GM18519 (cell line): ENCODE results near the gene TNC.

Experiments
- ATAC-seq: cut with Tn5 transposase; IDR thresholded peaks from one replicate; pipeline ENCODE4 v1.9.1; 2021; ENCODE audit warnings: mild to moderate bottlenecking, moderate library complexity; ENCODE audit not compliant: unreplicated experiment, low FRiP score

The TNC gene

DNA sequence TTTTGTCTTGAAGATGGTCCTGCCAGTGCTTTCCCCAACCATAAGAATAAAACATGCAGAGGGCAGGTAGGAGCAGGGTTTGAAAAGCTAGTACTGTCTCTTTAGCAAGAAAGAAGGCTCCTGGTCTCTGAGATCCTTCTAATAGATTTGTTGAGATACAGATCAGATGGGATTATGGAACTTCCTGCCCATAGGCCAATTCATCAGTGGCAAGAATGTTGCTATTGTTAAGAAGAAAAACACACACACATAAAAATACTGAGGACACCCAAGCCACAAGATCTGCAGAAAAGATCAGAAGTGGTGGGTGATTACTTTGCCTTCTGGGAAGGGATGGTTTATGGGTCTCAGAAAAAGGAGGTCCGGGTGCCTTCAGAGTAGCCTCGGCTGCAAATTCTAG, 59.8 kb downstream of the TNC start:
- no peak for ATAC-seq

DNA sequence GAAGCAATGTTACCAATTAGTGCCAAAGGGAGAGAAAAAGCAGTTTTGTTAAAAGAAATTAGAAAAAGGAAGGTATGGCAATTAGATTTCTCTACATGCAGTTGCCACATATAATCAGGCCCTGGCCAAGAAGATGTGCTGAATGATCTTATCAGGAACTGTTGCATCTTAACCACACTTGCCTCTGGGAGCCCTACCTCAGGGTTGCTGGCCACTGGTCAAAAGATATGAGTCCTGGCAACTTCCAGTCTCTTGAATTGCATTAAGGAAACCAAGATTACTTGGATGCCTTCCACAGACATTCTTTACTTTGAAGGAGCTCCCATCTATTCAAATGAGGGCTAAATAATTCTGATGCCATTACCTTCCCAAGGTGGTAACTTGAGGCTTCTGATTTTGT, 60.4 kb downstream of the TNC start:
- no peak for ATAC-seq

DNA sequence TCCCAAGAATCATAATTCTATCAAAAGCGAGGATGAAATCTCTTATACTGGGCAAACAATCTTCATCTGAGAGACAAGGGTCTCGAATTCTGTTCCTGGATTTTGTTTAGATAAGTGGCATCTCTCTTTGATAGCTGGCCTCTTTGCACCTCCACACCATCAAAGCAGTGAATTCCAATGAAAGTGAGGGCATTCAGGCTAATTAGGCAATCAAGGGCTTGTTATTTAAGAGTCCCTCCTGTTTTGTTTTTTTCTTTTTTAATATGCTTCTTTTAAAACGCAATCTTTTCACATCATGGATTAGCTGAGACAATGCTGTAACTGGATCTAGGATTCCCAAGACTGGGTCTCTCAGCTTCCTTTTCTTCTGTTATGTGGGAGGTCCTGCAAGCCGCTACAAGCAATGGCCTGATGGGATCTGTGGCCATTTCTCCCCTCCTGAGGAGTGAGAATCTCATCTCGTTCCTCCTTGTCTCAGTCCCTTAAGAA, 67.9 kb downstream of the TNC start:
- ATAC-seq: no peak

DNA sequence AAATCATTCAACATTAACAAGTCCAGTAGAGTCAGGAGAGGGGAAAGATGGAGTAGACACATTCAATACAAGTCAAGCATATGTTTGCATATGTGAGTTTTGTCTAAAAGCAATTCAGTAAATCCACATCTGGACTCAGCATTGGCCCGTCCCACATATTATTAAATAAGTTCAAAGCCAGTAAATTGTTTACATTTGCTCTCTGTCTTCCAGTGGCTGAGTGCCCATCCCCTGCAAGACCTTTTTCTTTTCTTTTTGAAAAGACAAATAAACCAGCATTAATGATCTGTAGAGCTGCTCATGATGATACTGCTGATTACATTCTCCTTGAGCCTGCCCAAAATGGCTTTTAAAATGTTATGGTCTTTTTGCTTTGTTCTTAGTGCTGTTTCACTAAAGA, 71.1 kb downstream of the TNC start:
- no peak for ATAC-seq

DNA sequence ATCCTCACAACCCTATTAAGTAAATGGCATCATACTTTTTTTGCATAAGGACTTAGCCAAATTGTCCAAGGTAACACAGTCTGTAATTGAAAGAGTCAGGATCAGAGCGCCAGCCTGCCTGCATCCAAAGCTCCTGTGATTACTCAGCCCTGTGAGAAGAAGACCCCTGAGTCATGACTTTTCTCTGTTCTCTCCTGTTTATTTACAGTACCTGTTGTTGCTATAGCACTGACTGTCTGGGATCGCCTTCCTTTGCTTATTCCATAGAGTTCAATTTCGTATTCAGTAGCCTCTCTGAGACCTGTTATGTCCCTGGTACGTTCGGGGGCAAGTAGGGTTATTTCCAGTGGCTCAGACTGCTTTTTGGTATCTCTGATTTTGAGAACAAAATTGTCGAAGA, 71.8 kb downstream of the TNC start:
- ATAC-seq: no peak

DNA sequence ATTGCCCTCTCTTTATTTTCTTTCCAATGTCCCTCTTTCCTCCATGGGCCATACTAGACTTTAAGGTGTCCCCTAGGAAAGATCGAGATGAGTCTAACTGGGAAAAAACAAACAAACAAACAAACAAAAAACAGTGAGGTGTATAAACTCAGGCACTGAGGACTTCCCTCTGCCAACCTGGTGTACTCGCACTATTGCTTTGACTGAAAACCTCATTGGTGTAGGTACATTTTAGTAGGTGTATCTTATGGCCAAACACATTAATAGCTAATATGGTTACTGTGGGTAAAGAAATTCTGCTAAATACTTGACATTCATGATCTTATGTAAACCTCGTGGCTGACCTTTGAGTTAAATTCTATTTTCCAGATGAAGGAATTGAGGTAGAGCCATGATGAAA, 74.3 kb downstream of the TNC start:
- ATAC-seq: no peak

DNA sequence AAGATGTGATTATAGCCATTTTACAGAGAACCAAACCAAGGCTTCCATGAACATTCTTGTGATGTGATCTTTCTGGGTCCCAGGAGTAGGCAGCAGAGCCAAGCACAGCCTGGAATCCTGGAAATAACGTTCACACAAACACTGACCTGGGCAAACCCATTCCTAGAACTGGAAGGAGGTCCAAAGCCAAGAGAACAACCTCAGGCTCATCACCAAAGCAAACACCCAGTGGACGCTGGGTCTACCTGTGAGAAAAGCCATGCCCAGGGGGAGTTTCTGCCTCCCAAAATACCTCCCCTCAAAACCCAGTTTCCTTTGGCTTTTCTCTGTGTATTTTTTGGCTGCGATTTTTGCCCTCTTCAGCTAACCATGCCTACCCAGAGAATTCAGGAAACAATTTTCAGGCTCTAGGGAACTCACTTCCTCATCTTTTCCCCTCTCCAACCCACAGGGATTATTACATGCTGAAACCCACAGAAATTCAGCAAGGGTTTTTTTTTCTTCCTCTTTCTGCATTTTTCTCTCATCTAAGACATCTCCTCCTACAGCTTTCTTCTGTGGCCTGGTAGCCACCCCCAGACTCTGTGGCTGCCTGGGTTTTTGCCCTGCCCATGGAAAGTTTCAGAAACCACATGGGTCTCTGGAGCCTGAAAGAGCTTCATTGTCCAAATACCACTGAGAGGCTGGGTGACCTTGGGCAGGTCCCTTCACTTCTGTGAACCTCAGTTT, 75.0 kb downstream of the TNC start:
- ATAC-seq: peak; percentile 55

DNA sequence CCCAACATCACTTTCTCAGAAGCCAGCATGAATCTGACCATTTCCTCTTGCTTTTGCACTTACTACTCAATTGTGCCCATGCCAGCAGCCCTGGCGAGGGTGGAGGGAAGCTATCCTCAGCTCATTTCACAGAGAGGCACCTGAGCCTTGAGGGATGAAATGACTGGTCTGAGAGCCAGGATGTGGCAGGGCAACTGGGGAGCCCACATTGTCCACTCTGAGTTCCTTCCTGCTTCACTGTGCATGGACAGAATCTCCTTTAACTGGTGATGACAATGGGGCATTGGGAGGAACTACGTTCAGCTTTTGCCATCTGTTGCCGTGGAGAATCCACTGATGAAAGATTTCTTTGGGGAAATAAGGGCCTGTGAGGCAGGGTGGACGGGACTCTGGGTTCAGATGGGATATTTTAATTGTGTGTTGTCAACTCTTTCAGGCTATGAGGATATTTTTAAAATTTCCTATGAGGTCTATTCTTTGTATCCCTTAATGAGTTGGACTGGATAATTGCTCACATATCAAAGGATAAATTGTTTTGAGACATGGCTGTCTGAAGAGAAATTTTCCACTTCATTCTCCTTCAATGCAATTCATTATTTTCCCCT, 78.3 kb downstream of the TNC start:
- ATAC-seq: no peak

DNA sequence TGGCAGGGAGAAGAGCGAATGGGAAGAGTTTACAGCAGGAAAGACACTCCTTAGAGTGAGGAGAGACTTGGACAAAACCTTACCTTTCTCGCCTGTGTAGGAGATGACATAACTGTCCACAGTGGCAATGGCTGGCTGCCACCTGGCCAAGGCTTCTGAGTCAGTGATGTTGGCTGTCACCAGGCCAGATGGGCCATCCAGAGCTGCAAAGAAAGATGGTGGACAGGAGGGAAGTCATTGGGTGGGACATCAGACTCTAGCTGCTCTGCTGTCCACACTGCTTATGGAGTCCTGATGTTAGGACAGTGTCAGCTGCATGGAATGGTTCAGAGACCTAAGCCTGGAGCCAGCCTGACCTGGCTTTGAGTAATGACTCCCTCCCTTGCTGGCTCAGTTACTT, 79.8 kb downstream of the TNC start:
- ATAC-seq: no peak

DNA sequence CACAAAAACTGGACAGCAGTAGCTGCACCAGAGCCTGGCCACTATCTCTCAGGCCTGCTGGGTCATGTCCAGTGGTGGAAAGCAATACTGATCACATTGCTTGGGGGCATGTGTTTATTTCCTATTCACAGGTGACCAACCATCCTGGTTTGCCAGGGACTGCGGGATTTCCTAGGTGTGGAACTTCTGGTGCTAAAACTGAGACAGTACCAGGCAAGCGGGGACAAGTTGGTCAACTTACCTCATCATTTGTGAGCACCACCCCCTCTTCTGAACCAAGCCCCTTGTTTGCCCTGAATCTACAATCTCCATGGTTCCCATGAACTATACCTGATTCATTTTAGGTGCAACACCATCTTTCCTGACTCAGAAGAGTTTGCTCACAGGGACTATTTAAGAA, 81.3 kb downstream of the TNC start:
- ATAC-seq: no peak

DNA sequence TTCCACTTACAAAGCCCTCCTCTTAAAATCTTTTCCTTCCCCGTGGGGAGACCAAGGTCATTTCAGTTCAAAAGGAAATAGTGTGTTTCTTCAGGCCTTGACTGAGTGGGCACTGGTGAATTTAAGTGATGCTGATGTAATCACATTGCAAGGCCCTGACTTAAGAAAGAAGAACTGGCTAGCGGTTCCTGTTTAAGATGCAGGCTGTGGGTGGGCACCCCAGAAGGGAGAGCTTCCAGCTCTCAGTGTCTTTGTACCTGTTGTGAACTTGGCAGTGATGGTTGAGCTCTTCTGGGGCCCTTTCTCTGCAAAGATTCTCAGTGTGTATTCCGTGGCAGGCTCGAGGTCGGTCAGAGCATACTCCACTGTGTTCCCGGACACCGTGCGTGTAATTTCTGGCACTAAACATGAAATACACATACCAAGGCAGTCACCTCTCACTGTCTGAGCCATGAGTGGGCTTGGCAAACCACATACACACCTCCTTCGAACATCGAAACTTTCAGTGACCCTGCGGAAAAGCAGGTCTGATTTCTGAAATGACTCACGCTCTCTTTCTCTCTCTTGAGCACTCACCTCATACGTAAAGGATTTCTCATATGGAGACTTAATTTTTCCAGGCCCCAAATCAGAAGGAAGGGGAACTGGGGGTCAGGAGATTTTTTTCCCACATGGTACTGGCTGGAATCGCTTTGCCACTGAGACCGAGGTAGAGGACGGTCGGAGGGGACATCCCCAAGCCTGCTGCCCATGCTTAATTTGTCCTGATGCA, 81.9 kb downstream of the TNC start:
- peak; percentile 85 for ATAC-seq

DNA sequence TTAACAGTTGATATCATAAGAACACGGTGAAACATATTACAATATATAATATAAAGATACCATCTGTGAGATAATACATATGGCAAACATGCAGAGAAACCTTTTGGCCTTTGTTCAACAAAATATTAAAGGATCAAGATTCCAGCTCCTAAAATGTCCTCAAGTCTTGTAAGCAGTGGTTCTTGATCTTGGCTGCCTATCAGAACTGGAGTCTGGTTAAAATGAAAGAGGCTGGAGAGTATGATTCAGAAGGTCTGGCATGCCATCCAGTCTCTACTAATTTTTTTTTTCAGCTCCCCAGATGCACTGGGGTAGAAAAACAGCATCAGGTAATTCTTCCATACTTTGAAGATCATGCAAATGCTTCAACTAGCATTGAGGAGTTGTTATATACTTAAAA, 83.2 kb downstream of the TNC start:
- ATAC-seq: no peak

DNA sequence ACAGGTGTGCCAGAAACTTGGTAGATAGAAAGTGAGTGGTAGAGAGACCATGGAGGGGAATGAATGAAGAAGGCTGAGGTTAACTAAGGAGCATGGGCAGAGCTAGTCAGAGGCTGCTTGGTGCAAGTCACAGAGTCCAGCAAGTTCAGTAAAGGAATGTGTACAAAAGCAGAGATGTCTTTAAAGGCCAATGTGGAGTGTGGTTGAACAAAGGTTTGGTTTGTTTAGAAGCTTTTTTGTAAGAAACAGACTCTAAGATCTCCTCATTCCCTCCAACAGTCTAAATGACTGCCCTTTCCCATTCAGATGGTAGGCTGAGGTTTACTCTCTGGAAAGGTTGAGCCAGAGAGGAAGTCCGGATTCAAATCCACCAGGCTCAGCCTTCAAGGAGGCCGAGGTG, 84.2 kb downstream of the TNC start:
- no peak for ATAC-seq

DNA sequence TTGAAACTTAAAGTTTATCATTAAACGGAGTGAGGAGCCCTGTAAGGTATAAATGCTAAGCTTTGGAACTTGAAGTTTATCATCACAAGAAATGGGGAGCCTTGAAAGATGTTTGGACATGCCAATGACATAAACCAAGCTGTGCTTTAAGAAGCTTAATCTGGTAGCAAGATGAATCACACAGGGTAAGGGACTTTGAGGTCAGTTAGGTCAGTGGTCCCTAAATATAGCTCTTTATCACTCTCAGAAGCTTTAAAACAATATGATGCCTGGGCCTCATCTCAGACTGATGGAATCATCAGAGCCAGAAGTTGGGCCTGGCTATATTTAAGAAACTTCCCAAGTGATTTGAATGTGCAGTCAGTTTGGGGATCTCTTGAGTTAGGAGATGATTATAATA, 85.7 kb downstream of the TNC start:
- no peak for ATAC-seq

DNA sequence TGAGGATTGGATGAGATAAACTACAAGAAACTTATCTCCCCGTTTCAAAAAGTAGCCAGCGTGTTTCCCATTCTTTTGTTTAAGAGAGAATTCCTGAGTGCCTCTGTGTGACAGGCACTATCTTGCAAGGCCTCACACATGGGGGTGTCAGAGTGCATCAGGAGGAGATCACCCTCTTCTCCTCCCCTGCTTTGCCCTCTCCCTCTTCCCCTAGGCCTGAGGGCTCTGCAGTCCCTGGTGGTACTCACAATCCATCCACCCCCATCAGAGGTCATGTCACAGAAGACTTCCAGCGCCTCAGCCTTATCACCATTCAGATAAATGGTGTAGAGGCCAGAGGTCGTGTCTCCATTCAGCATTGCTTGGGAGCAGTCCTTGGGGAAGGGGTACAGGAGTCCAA, 88.0 kb downstream of the TNC start:
- ATAC-seq: no peak

DNA sequence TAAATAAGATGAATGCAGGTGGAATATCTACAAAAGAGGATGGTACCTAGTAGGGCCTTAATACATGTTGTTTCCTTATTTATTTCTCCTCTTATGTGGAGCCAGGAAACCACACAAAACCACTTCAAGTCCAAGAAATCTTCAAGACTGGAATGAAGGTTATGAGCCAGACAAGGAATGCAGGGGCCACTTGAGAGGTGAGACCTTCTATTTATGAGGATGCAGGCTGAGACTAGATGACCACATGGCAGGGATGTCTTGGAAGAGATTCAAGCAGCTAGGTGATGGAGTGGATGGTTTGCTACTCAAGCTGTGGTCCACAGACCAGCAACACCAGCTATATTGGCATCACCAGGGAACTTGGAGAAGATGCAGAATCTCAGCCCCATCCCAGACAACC, 92.2 kb downstream of the TNC start:
- no peak for ATAC-seq

DNA sequence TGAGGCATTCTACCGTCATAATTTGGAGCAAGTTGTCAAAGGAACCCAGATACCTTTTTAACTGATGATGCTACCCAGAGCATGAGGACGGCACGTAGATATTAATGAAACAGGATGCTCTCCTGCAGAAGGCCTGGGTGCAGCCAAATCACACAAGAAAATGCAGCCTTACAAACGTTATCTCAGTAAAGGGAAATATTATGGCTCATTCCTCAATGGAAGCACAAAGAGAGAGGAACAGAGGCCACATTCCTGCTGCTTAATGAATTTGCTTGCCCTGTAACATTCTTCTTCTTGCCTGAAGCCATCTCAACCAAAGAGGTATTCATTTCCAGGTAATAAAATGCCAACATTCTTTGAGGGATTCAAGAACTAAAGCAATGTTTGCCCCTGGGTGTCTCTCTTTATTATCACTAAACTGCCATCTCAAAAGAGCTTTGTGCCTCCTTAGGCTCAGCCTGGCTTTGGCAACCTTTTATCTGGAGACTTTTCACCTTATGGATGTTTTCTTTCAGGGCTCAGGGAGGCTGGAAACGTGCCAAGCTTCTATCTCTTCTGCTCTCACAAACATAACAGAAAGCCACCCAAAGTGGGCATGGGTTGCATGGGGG, 92.9 kb downstream of the TNC start:
- ATAC-seq: no peak

DNA sequence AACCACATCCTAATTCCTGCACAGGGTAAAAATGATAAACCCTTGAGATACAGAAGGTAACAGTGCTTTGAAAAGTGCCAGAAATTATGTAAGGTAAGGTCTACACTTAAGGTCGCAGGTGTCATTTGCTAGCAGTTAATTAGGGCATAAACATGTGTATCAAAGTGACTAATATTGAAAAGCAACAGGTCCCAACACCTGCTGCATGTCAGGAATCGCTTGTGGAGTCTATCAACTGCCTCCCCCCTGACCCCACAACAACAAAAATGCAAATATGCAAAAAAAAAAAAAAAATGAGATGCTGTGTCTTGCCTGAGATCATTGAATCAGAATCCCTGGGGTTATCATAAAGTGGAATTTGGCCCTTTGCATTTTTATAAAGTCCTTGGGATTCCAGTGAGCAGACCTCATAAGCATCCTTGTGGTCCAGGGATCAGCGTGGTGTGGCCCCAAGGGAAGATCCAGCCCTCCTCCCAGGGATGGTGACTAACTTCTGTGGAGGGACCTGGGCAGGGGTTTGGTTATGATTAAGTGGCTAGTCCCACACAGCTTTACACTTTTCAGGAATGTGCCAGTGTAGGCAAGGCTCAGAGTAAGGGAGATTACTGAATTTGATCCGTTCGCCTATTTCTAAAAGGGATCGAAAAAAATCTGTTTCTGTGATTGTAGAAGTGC, 95.1 kb downstream of the TNC start:
- ATAC-seq: no peak

DNA sequence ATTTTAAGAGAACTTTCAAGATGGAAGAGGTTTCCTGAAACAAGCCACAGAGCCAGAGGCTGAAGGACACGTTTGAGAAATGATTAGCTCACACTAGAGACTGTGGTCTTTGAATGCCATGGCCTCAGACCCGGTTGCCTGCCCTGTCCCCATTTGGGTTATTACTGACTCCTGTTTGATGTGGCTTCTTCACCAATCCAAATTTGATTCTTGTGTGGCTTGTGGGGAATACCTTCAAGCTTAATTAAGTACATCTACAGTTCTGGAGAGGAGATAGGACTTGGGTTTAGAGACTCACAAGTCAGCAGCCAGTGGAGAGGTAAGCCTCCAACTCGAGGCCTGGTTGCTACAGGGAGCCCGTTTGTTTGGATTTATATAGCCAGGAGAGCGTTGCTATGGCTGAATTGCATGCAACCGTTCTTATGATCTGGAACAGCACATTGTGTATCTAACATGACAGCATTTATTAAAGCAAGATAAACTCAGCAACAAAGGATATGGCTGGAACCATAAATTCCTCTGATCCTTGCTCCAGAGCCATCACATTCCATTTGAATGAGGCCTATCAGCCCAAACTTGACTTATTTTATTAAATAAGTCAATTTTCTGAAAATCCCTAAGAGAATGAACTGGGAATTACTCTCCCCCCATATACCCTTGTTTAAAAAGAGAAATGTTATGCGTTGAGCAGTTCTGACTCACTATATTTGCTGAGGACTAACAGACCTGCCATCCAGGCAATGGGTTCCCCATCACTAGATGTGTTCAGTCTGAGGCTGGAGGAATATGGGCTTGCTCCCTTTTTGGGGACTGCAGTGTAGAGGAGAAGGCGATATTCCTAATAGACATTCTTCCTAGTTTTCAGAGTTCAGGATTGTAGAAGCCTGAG, 99.2 kb downstream of the TNC start:
- ATAC-seq: no peak

DNA sequence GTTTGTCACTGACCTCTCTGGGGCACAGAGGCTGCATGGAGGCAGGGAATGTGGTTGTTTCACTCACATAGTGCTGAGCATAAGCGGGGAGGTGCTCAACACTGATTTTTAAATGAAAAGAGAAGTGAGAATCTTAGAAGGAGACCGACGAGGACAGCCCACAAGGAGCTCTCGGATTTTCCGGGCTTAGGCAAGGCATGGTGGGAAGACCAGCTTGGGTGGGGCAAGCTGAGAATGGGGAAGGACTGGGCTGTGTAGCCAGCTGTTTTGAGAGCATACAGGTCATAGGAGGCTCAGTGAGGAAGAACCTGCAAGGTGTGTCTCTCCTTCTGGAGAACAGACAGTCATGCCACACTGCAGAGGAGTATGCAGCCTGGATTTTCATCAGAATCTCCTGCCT, 101.6 kb downstream of the TNC start:
- ATAC-seq: no peak
